ENCODE measurements around the gene ELMOD2. TPM values are rescaled to one million over a fixed set of nuclear protein-coding genes. Genes with fewer than 3 reads are reported as not detected.
A peak's percentile ranks its signal among the peaks of the same experiment; 100 is the strongest.

ELMOD2 gene
- total and polyA plus RNA-seq, 2 experiments from 2014 or later, result 22.0 to 64.6 TPM

DNA sequence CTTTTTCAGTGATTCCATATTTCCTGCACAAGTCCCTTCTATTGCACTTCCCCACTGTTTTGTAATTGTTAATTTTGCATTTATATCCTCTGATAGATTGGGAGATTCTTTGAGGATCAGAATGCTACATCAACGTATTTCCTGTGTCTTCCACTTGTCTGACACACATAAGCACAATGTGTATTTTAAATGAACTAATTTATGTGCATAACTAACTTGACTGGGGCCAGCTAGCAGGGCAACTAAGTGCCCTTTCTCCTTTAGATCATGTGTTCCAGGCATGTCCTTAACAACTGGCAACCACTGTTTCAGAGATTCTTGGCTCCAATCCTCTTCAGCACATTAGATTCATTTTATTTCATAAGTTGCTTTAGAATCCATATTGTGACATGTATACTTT is 60.5 kb downstream of the ELMOD2 start:
- Histone ChIP-seq H3K4me2 (no peak overlapping the region), H3K79me2 (no peaks in the 10 kb centered on the region), H2AFZ (no peak overlapping the region), H3K36me3 (replicated peaks; ENCODE audit: insufficient read depth, low read depth) (no peaks in the 10 kb centered on the region), H3K27me3 (peaks cover 7% of the 10 kb centered on the region), H4K20me1 (ENCODE audit: insufficient read depth, poor library complexity, severe bottlenecking) (no peaks in the 10 kb centered on the region), H3K9me3 (ENCODE audit: low read depth) (no peaks in the 10 kb centered on the region), H3K9me2 (replicated peaks; ENCODE audit: insufficient read depth) (no peaks in the 10 kb centered on the region), H3K4me3 (no peak overlapping the region), H3K27ac (no peak overlapping the region), H3K4me1 (ENCODE audit: insufficient read depth) (no peaks in the 10 kb centered on the region)
- DNase-seq (ENCODE audit: low spot score), result no peak
- 70% methylated on average over 1 of the region's 1 CpG for WGBS (ENCODE audit: low lambda C conversion rate, missing lambda C conversion rate)
- TF ChIP-seq EZH2phosphoT487 (IDR thresholded peaks at IDR 0.05; ENCODE audit: low read depth, severe bottlenecking, unreplicated experiment) (no peak), EZH2 (IDR thresholded peaks at IDR 0.05; ENCODE audit: borderline replicate concordance) (no peak)
- TF ChIP-seq, protein P1, sequence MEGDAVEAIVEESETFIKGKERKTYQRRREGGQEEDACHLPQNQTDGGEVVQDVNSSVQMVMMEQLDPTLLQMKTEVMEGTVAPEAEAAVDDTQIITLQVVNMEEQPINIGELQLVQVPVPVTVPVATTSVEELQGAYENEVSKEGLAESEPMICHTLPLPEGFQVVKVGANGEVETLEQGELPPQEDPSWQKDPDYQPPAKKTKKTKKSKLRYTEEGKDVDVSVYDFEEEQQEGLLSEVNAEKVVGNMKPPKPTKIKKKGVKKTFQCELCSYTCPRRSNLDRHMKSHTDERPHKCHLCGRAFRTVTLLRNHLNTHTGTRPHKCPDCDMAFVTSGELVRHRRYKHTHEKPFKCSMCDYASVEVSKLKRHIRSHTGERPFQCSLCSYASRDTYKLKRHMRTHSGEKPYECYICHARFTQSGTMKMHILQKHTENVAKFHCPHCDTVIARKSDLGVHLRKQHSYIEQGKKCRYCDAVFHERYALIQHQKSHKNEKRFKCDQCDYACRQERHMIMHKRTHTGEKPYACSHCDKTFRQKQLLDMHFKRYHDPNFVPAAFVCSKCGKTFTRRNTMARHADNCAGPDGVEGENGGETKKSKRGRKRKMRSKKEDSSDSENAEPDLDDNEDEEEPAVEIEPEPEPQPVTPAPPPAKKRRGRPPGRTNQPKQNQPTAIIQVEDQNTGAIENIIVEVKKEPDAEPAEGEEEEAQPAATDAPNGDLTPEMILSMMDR (IDR thresholded peaks at IDR 0.05; ENCODE audit: poor library complexity), result no peak

DNA sequence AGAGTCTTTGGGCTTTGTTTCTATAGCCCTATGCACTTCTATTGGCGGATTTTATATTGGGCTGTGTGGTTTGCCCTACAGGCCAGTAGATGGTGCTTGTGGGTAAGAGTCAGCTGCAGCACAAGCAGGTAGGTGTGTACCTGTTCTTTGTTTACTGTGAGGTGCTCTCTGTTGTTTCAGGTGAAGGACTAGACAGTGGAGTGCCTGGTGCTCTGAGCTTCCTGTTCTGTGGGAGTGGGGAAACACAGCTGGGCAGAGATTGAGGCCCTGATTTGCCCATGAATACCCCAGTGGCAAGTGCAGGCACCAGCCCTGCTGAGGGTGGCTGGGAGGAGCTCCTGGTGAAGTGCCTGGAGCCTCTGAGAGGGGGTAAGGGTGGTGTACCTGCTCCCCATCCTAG is 71.1 kb downstream of the ELMOD2 start:
- no peaks in the 10 kb centered on the region for H3K9me3 ChIP-seq (ENCODE audit: low read depth)
- H3K4me3 ChIP-seq, result no peak overlapping the region
- peak; percentile 60 for DNase-seq (ENCODE audit: low spot score)
- TF ChIP-seq, protein P1 (IDR thresholded peaks at IDR 0.05; ENCODE audit: poor library complexity), result peak; percentile 56
- TF ChIP-seq EZH2 (IDR thresholded peaks at IDR 0.05; ENCODE audit: borderline replicate concordance), result no peak
- no peaks in the 10 kb centered on the region for H3K4me1 ChIP-seq (ENCODE audit: insufficient read depth)
- H3K27me3 ChIP-seq, result peaks cover 8% of the 10 kb centered on the region
- H3K27ac ChIP-seq, result no peak overlapping the region
- no peaks in the 10 kb centered on the region for H3K79me2 ChIP-seq
- no peak overlapping the region for H2AFZ ChIP-seq
- 35% methylated on average over 1 of the region's 1 CpG for WGBS (ENCODE audit: low lambda C conversion rate, missing lambda C conversion rate)
- no peaks in the 10 kb centered on the region for H3K9me2 ChIP-seq (replicated peaks; ENCODE audit: insufficient read depth)
- no peaks in the 10 kb centered on the region for H4K20me1 ChIP-seq (ENCODE audit: insufficient read depth, poor library complexity, severe bottlenecking)
- no peak overlapping the region for H3K4me2 ChIP-seq
- no peaks in the 10 kb centered on the region for H3K36me3 ChIP-seq (replicated peaks; ENCODE audit: insufficient read depth, low read depth)

DNA sequence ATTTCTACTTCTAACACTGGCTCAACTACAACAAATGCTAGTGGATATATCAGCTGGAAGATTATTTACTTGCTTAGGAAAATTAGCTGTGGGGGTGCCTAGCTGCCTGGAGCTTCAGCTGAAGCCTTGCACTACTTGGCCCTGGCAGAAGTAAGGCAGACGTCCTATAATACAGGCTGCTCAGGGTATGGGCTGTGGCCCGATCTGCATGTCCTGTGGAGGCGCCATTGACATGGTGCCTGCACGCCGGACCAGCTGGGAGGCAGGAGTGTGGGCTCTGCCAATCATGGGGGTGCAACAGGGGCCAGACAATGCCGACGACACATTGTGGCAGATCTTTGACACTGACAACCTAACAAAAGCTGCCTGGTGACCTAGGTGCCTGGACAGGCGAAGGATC is 76.4 kb downstream of the ELMOD2 start:
- TF ChIP-seq EZH2phosphoT487 (IDR thresholded peaks at IDR 0.05; ENCODE audit: low read depth, severe bottlenecking, unreplicated experiment) (no peak), EZH2 (IDR thresholded peaks at IDR 0.05; ENCODE audit: borderline replicate concordance) (no peak)
- TF ChIP-seq, protein P1 (IDR thresholded peaks at IDR 0.05; ENCODE audit: poor library complexity), result no peak
- Histone ChIP-seq H3K9me3 (ENCODE audit: low read depth) (no peaks in the 10 kb centered on the region), H3K27me3 (no peaks in the 10 kb centered on the region), H3K36me3 (replicated peaks; ENCODE audit: insufficient read depth, low read depth) (no peaks in the 10 kb centered on the region), H3K9me2 (replicated peaks; ENCODE audit: insufficient read depth) (no peaks in the 10 kb centered on the region), H3K4me2 (no peak overlapping the region), H3K27ac (no peak overlapping the region), H4K20me1 (ENCODE audit: insufficient read depth, poor library complexity, severe bottlenecking) (no peaks in the 10 kb centered on the region), H2AFZ (no peak overlapping the region), H3K79me2 (no peaks in the 10 kb centered on the region), H3K4me1 (ENCODE audit: insufficient read depth) (no peaks in the 10 kb centered on the region), H3K4me3 (no peak overlapping the region)
- WGBS (ENCODE audit: low lambda C conversion rate, missing lambda C conversion rate), result 92% methylated on average over 8 of the region's 8 CpGs
- no peak for DNase-seq (ENCODE audit: low spot score)

DNA sequence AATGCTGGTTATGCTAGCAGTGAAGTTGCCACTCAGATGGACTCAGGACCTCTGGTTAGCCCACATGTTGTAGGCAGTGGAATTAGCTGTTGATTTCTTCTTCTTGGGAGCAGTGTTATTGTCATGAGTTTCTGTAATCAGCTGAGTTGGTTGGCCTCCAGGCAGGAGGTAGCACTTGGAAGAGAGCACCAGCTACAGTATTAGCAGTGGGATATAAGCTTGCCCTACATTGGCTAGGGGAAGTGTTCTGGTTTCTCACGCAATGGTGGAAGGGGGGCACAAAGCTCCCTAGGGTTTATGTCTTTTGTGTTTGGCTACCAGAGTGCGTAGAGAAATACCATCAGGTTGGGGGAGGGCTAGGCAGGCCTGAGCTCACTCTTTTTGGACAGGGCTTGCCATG is 78.7 kb downstream of the ELMOD2 start:
- H3K4me3 ChIP-seq, result no peak overlapping the region
- TF ChIP-seq, protein P1 (IDR thresholded peaks at IDR 0.05; ENCODE audit: poor library complexity), result no peak
- TF ChIP-seq EZH2 (IDR thresholded peaks at IDR 0.05; ENCODE audit: borderline replicate concordance) (no peak), EZH2phosphoT487 (IDR thresholded peaks at IDR 0.05; ENCODE audit: low read depth, severe bottlenecking, unreplicated experiment) (no peak)
- H3K27ac ChIP-seq, result no peak overlapping the region
- no peak for DNase-seq (ENCODE audit: low spot score)
- no peaks in the 10 kb centered on the region for H3K36me3 ChIP-seq (replicated peaks; ENCODE audit: insufficient read depth, low read depth)
- no peaks in the 10 kb centered on the region for H3K79me2 ChIP-seq
- H3K9me3 ChIP-seq (ENCODE audit: low read depth), result no peaks in the 10 kb centered on the region
- no peaks in the 10 kb centered on the region for H3K27me3 ChIP-seq
- H3K4me2 ChIP-seq, result no peak overlapping the region
- no peak overlapping the region for H2AFZ ChIP-seq
- no peaks in the 10 kb centered on the region for H3K9me2 ChIP-seq (replicated peaks; ENCODE audit: insufficient read depth)
- no peaks in the 10 kb centered on the region for H4K20me1 ChIP-seq (ENCODE audit: insufficient read depth, poor library complexity, severe bottlenecking)
- 95% methylated on average over 2 of the region's 2 CpGs for WGBS (ENCODE audit: low lambda C conversion rate, missing lambda C conversion rate)
- no peaks in the 10 kb centered on the region for H3K4me1 ChIP-seq (ENCODE audit: insufficient read depth)
